ENCODE results near the gene SRSF9.
"Not testable (repeated sequence)": the region's sequence is repeated elsewhere in the genome, so short reads cannot be mapped to it uniquely, and the experiment has no call there.

Gene SRSF9

GRCh38 chr12:120446844-120447178, 22.7 kb downstream of the SRSF9 start:
- not testable (repeated sequence) for DNase-seq

- peak; percentile 75 for DNase-seq
These were observed 23.4 kb downstream of the SRSF9 start, which contains the start of the genes GATC and TRIAP1 for GRCh38 chr12:120445911-120446843. Gene GATC (plus strand): TSS chr12:120446444. CDS start chr12:120446481, 37 bp downstream. Gene TRIAP1 (minus strand): TSS chr12:120446384. CDS start chr12:120446372, 12 bp downstream.

GRCh38 chr12:120444676-120445075, 24.9 kb downstream of the SRSF9 start:
- DNase-seq = no peak

- peak; percentile 61 for DNase-seq
These were observed 29.8 kb downstream of the SRSF9 start for GRCh38 chr12:120439646-120440247.

- DNase-seq = no peak
These were observed 30.9 kb downstream of the SRSF9 start for GRCh38 chr12:120438495-120439198.

- peak; percentile 100 for DNase-seq
These were observed 31.6 kb downstream of the SRSF9 start, which contains the start of gene COX6A1 for GRCh38 chr12:120437735-120438494. Gene COX6A1 (plus strand): TSS chr12:120438113. CDS start chr12:120438127, 14 bp downstream.

- DNase-seq = no peak
These were observed 36.6 kb downstream of the SRSF9 start for GRCh38 chr12:120432772-120433525.

- DNase-seq = no peak
These were observed 40.2 kb downstream of the SRSF9 start for GRCh38 chr12:120429368-120429767.

GRCh38 chr12:120428597-120429229, 40.8 kb downstream of the SRSF9 start:
- DNase-seq = no peak

GRCh38 chr12:120425797-120426196, 43.8 kb downstream of the SRSF9 start:
- DNase-seq = no peak

GRCh38 chr12:120422892-120423456, 46.6 kb downstream of the SRSF9 start:
- DNase-seq = no peak

GRCh38 chr12:120421701-120422100, 47.8 kb downstream of the SRSF9 start:
- no peak for DNase-seq

GRCh38 chr12:120417917-120418580, 51.5 kb downstream of the SRSF9 start:
- no peak for DNase-seq

GRCh38 chr12:120416490-120417216, 52.9 kb downstream of the SRSF9 start:
- no peak for DNase-seq

- peak; percentile 21 for DNase-seq
These were observed 55.5 kb downstream of the SRSF9 start for GRCh38 chr12:120413901-120414695.

- DNase-seq = no peak
These were observed 57.1 kb downstream of the SRSF9 start for GRCh38 chr12:120412421-120412820.
